ENCODE measurements around the gene ZNF853. TPM values are rescaled to one million over a fixed set of nuclear protein-coding genes. Genes with fewer than 3 reads are reported as not detected.

ZNF853 gene
- total and polyA plus RNA-seq, 10 of the 15 experiments (the other 5 are each of a cell fraction or from before 2014, with no cell fraction given): 0.04 to 0.26 (median 0.05) TPM; not detected in 4

- TF ChIP-seq RAD51 (IDR thresholded peaks at IDR 0.05) (no peak), GATAD2B (conservative IDR thresholded peaks at IDR 0.05; ENCODE audit: low read depth) (peak; percentile 99), MXI1 (IDR thresholded peaks at IDR 0.05; ENCODE audit: low read depth, low read length) (peak; percentile 70), YY1 (IDR thresholded peaks at IDR 0.05; ENCODE audit: low read depth, low read length) (peak; percentile 87), MAX (IDR thresholded peaks at IDR 0.05; ENCODE audit: low read depth, low read length) (peak; percentile 51; the same call in 1 of the 2 replicates), SMAD1 (IDR thresholded peaks at IDR 0.05; ENCODE audit: low read depth, partially characterized antibody) (no peak), JUNB (IDR thresholded peaks at IDR 0.05) (no peak), ZNF622 (IDR thresholded peaks at IDR 0.05) (no peak), ZNF687 (IDR thresholded peaks at IDR 0.05) (peak; percentile 84), SREBF2 (IDR thresholded peaks at IDR 0.05; ENCODE audit: low read length) (no peak), ZNF274 (IDR thresholded peaks at IDR 0.05; ENCODE audit: insufficient read depth, insufficient read length) (no peak), POLR2AphosphoS5 (IDR thresholded peaks at IDR 0.05; ENCODE audit: low read length) (peak; percentile 78), SIN3A (IDR thresholded peaks at IDR 0.05; ENCODE audit: low read depth, low read length) (peak; percentile 12; the same call in 1 of the 2 replicates), ZBTB11 (CRISPR knock-in tag; IDR thresholded peaks at IDR 0.05) (0 out of 2 replicates have a peak, but pooled peaks have one; percentile 30), KDM1A (IDR thresholded peaks at IDR 0.05; ENCODE audit: borderline replicate concordance) (no peak), PML (IDR thresholded peaks at IDR 0.05; ENCODE audit: low read length) (peak; percentile 32; the same call in 1 of the 2 replicates), TAF1 (IDR thresholded peaks at IDR 0.05; ENCODE audit: borderline replicate concordance, low read depth, low read length) (peak; percentile 97), SKIL (IDR thresholded peaks at IDR 0.05; ENCODE audit: low read depth, poor library complexity, severe bottlenecking) (no peak), CBX5 (IDR thresholded peaks at IDR 0.05; ENCODE audit: low read depth) (no peak), SUPT20H (IDR thresholded peaks at IDR 0.05; ENCODE audit: borderline replicate concordance, control insufficient read depth, low read depth, low read length) (no peak)
Observed at GRCh38 chr7:6589829-6590644, 25.4 kb upstream of the ZNF853 start, which contains the start of gene INTS15 (continued).
